Activated B cell treated with CpG ODN at 0.5 μM for 24 hours (primary cell): ENCODE data around the gene NFIA. TPM values are rescaled to one million over a fixed set of nuclear protein-coding genes. Genes with fewer than 3 reads are reported as not detected.

Source experiments
- ATAC-seq: fragments of 200-7000 bp; cut with Tn5 transposase; one replicate; pipeline ENCODE4 v1.10.0; 2021; ENCODE audit warnings: low read depth, mild to moderate bottlenecking, moderate library complexity
- CTCF ChIA-PET: fragments of 350-600 bp; sonication (Branson Sonifier 250); formaldehyde crosslinking; loops from one replicate; lab custom pipeline; 2021; ENCODE audit warnings: antibody characterized with exemption; lab: Charles Lee
- POLR2A ChIA-PET: fragments of 350-600 bp; sonication (Branson Sonifier 250); formaldehyde crosslinking; loops from one replicate; lab custom pipeline; 2021; ENCODE audit warnings: antibody characterized with exemption; lab: Charles Lee
- DNase-seq: peaks from one replicate; pipeline ENCODE4 v3.0.0; 2022
- H3K27ac Mint-ChIP-seq: one replicate; pipeline ENCODE4 v1.8.0; 2020; ENCODE audit warnings: mixed read lengths
- H3K27me3 Mint-ChIP-seq: one replicate; pipeline ENCODE4 v1.8.0; 2021; ENCODE audit warnings: mixed read lengths
- H3K36me3 Mint-ChIP-seq: one replicate; pipeline ENCODE4 v1.8.0; 2021; ENCODE audit warnings: low read depth, mixed read lengths
- H3K4me1 Mint-ChIP-seq: one replicate; pipeline ENCODE4 v1.8.0; 2021; ENCODE audit warnings: mixed read lengths
- H3K4me3 Mint-ChIP-seq: one replicate; pipeline ENCODE4 v1.8.0; 2020; ENCODE audit warnings: mild to moderate bottlenecking, mixed read lengths
- H3K9me3 Mint-ChIP-seq: one replicate; pipeline ENCODE4 v1.8.0; 2020; ENCODE audit warnings: mixed read lengths
- CTCF ChIP-seq: fragments of 200-600 bp; IDR thresholded peaks from one replicate; pipeline ENCODE4 v1.8.0; 2022; ENCODE audit warnings: antibody characterized with exemption, mild to moderate bottlenecking
- intact Hi-C: fragments of 100-400 bp; cut with micrococcal nuclease; formaldehyde crosslinking; loops from one replicate; pipeline ENCODE4 v1.15.1; 2024
- total RNA-seq: library from RNA; stranded (reverse); gene quantifications from 2 replicates; pipeline ENCODE4 v1.2.3, GENCODE V29; 2022

Gene NFIA
- total RNA-seq, 1 donor from 2014 or later: 0.13 TPM

GRCh38 chr1:61348025-61348665, 265.8 kb downstream of the NFIA start:
- H3K4me1 Mint-ChIP-seq: no peaks in the 10 kb centered on the region
- peaks cover 3% of the 10 kb centered on the region for H3K9me3 Mint-ChIP-seq
- H3K36me3 Mint-ChIP-seq: no peaks in the 10 kb centered on the region
- TF ChIP-seq CTCF: no peak
- DNase-seq: no peak
- intact Hi-C loops: no loop called here
- no peak for ATAC-seq
- H3K27ac Mint-ChIP-seq: no peak overlapping the region
- ChIA-PET POLR2A (no interaction called here), CTCF (no interaction called here)
- no peaks in the 10 kb centered on the region for H3K27me3 Mint-ChIP-seq
- H3K4me3 Mint-ChIP-seq: no peak overlapping the region

GRCh38 chr1:61352845-61353435, 270.6 kb downstream of the NFIA start:
- no peak overlapping the region for H3K27ac Mint-ChIP-seq
- H3K27me3 Mint-ChIP-seq: no peaks in the 10 kb centered on the region
- ATAC-seq: no peak
- intact Hi-C loops: no loop called here
- no peak for DNase-seq
- H3K9me3 Mint-ChIP-seq: no peaks in the 10 kb centered on the region
- no peaks in the 10 kb centered on the region for H3K36me3 Mint-ChIP-seq
- no peak overlapping the region for H3K4me3 Mint-ChIP-seq
- H3K4me1 Mint-ChIP-seq: no peaks in the 10 kb centered on the region
- CTCF ChIA-PET: no interaction called here
- TF ChIP-seq CTCF: no peak
- POLR2A ChIA-PET: no interaction called here

GRCh38 chr1:61353797-61354406, 271.5 kb downstream of the NFIA start:
- intact Hi-C loops: no loop called here
- POLR2A ChIA-PET: no interaction called here
- DNase-seq: no peak
- H3K4me3 Mint-ChIP-seq: no peak overlapping the region
- no peak for ATAC-seq
- no peaks in the 10 kb centered on the region for H3K27me3 Mint-ChIP-seq
- CTCF ChIA-PET: no interaction called here
- no peaks in the 10 kb centered on the region for H3K36me3 Mint-ChIP-seq
- H3K9me3 Mint-ChIP-seq: no peaks in the 10 kb centered on the region
- no peak overlapping the region for H3K27ac Mint-ChIP-seq
- TF ChIP-seq CTCF: no peak
- H3K4me1 Mint-ChIP-seq: no peaks in the 10 kb centered on the region

GRCh38 chr1:61356016-61356415, 273.7 kb downstream of the NFIA start:
- POLR2A ChIA-PET: no interaction called here
- Mint-ChIP-seq H3K9me3 (no peaks in the 10 kb centered on the region), H3K36me3 (no peaks in the 10 kb centered on the region), H3K4me1 (no peaks in the 10 kb centered on the region), H3K27me3 (no peaks in the 10 kb centered on the region), H3K27ac (no peak overlapping the region), H3K4me3 (no peak overlapping the region)
- intact Hi-C loops: no loop called here
- ATAC-seq (no peak), DNase-seq (no peak)
- CTCF ChIA-PET: no interaction called here
- TF ChIP-seq CTCF: no peak

GRCh38 chr1:61356995-61357394, 274.6 kb downstream of the NFIA start:
- H3K9me3 Mint-ChIP-seq: no peaks in the 10 kb centered on the region
- no peaks in the 10 kb centered on the region for H3K36me3 Mint-ChIP-seq
- ATAC-seq (no peak), DNase-seq (no peak)
- ChIA-PET POLR2A (no interaction called here), CTCF (interaction anchor here (0.6 kb wide), 1 partner anchor 314 kb away, joined by 3 read pairs; no protein-coding TSS in a partner anchor)
- TF ChIP-seq CTCF: no peak
- no peak overlapping the region for H3K27ac Mint-ChIP-seq
- no peaks in the 10 kb centered on the region for H3K27me3 Mint-ChIP-seq
- intact Hi-C loops: no loop called here
- no peak overlapping the region for H3K4me3 Mint-ChIP-seq
- no peaks in the 10 kb centered on the region for H3K4me1 Mint-ChIP-seq
